Astrocyte (in vitro differentiated cells and primary cell): ENCODE measurements around the gene NPEPL1. TPM values are rescaled to one million over a fixed set of nuclear protein-coding genes. Genes with fewer than 3 reads are reported as not detected.

Experiments used
- DNase-seq: peaks from one replicate; pipeline ENCODE4 v3.0.0-alpha.2; 2010; ENCODE audit warnings: low read depth
- FAIRE-seq: peaks from 2 replicates; lab custom pipeline; 2011; peaks lifted over from hg19 to GRCh38; lab: Jason Lieb, UNC
- H2AFZ ChIP-seq: 2 replicates; pipeline ENCODE4 v1.6.0; 2012; ENCODE audit warnings: low read depth, low read length, inconsistent platforms
- H3K27ac ChIP-seq: 2 replicates; pipeline ENCODE4 v1.5.1; 2011; ENCODE audit warnings: low read depth, low read length, inconsistent platforms
- H3K27me3 ChIP-seq: 2 replicates; pipeline ENCODE4 v1.6.0; 2011; ENCODE audit warnings: low read length, inconsistent platforms; ENCODE audit not compliant: insufficient read depth
- H3K36me3 ChIP-seq: 2 replicates; pipeline ENCODE4 v1.5.1; 2011; ENCODE audit warnings: low read length, inconsistent platforms; ENCODE audit not compliant: insufficient read depth
- H3K4me1 ChIP-seq: 2 replicates; pipeline ENCODE4 v1.5.1; 2011; ENCODE audit warnings: low read length, inconsistent platforms; ENCODE audit not compliant: insufficient read depth
- H3K4me2 ChIP-seq: 2 replicates; pipeline ENCODE4 v1.6.0; 2012; ENCODE audit warnings: low read length, inconsistent platforms
- H3K4me3 ChIP-seq: 2 replicates; pipeline ENCODE4 v1.5.1; 2011; ENCODE audit warnings: low read depth, mild to moderate bottlenecking, low read length, inconsistent platforms; ENCODE audit not compliant: insufficient read depth
- H3K79me2 ChIP-seq: 2 replicates; pipeline ENCODE4 v1.6.0; 2012; ENCODE audit warnings: mild to moderate bottlenecking, low read length, inconsistent platforms; ENCODE audit not compliant: insufficient read depth
- H3K9ac ChIP-seq: 2 replicates; pipeline ENCODE4 v1.6.0; 2012; ENCODE audit warnings: mild to moderate bottlenecking, low read length, inconsistent platforms
- H3K9me3 ChIP-seq: 2 replicates; pipeline ENCODE4 v1.5.1; 2012; ENCODE audit warnings: low read depth, mild to moderate bottlenecking, low read length, inconsistent platforms; ENCODE audit not compliant: insufficient read depth
- H4K20me1 ChIP-seq: 2 replicates; pipeline ENCODE4 v1.6.0; 2012; ENCODE audit warnings: low read length, inconsistent platforms; ENCODE audit not compliant: insufficient read depth
- H3K27ac Mint-ChIP-seq: one replicate; pipeline ENCODE4 v1.8.0; 2021; ENCODE audit warnings: mild to moderate bottlenecking, mixed read lengths; ENCODE audit not compliant: unreplicated experiment
- H3K27me3 Mint-ChIP-seq: one replicate; pipeline ENCODE4 v1.8.0; 2021; ENCODE audit warnings: low read depth, mixed read lengths; ENCODE audit not compliant: unreplicated experiment
- H3K36me3 Mint-ChIP-seq: one replicate; pipeline ENCODE4 v1.8.0; 2021; ENCODE audit warnings: low read depth, mixed read lengths; ENCODE audit not compliant: unreplicated experiment
- H3K4me1 Mint-ChIP-seq: one replicate; pipeline ENCODE4 v1.8.0; 2021; ENCODE audit warnings: low read depth, mixed read lengths; ENCODE audit not compliant: unreplicated experiment
- H3K4me3 Mint-ChIP-seq: one replicate; pipeline ENCODE4 v1.8.0; 2021; ENCODE audit warnings: mild to moderate bottlenecking, moderate library complexity, mixed read lengths; ENCODE audit not compliant: unreplicated experiment
- H3K9me3 Mint-ChIP-seq: one replicate; pipeline ENCODE4 v1.8.0; 2021; ENCODE audit warnings: mild to moderate bottlenecking, mixed read lengths; ENCODE audit not compliant: unreplicated experiment
- CTCF ChIP-seq: IDR thresholded peaks from 2 replicates; pipeline ENCODE4 v1.5.1; 2011; ENCODE audit warnings: low read depth, mild to moderate bottlenecking, inconsistent platforms, low read length, moderate library complexity; ENCODE audit not compliant: insufficient read depth
- EZH2 ChIP-seq: IDR thresholded peaks from 2 replicates; pipeline ENCODE4 v1.6.1; 2012; ENCODE audit warnings: mild to moderate bottlenecking, low read length, inconsistent platforms; ENCODE audit not compliant: insufficient read depth
- total RNA-seq: library from RNA; stranded (reverse); gene quantifications from 2 replicates; pipeline ENCODE4 v1.2.1, GENCODE V29; 2021

The NPEPL1 gene
- total RNA-seq, 1 donor from 2014 or later: 27.1 TPM

- TF ChIP-seq CTCF (no peak), EZH2 (no peak)
- Mint-ChIP-seq H3K4me1 (no peaks in the 10 kb centered on the region), H3K4me3 (no peak overlapping the region), H3K9me3 (no peaks in the 10 kb centered on the region), H3K27me3 (no peaks in the 10 kb centered on the region), H3K27ac (no peak overlapping the region), H3K36me3 (peaks cover 7% of the 10 kb centered on the region)
- DNase-seq (no peak), FAIRE-seq (no peak)
- Histone ChIP-seq H3K79me2 (no peaks in the 10 kb centered on the region), H3K27ac (no peak overlapping the region), H2AFZ (no peak overlapping the region), H3K36me3 (no peaks in the 10 kb centered on the region), H3K27me3 (no peaks in the 10 kb centered on the region), H3K4me1 (no peaks in the 10 kb centered on the region), H4K20me1 (no peaks in the 10 kb centered on the region), H3K9me3 (no peaks in the 10 kb centered on the region), H3K4me2 (no peak overlapping the region), H3K4me3 (no peak overlapping the region), H3K9ac (no peak overlapping the region)
These were observed 19.7 kb downstream of the NPEPL1 start for GRCh38 chr20:58712151-58712791.

DNA sequence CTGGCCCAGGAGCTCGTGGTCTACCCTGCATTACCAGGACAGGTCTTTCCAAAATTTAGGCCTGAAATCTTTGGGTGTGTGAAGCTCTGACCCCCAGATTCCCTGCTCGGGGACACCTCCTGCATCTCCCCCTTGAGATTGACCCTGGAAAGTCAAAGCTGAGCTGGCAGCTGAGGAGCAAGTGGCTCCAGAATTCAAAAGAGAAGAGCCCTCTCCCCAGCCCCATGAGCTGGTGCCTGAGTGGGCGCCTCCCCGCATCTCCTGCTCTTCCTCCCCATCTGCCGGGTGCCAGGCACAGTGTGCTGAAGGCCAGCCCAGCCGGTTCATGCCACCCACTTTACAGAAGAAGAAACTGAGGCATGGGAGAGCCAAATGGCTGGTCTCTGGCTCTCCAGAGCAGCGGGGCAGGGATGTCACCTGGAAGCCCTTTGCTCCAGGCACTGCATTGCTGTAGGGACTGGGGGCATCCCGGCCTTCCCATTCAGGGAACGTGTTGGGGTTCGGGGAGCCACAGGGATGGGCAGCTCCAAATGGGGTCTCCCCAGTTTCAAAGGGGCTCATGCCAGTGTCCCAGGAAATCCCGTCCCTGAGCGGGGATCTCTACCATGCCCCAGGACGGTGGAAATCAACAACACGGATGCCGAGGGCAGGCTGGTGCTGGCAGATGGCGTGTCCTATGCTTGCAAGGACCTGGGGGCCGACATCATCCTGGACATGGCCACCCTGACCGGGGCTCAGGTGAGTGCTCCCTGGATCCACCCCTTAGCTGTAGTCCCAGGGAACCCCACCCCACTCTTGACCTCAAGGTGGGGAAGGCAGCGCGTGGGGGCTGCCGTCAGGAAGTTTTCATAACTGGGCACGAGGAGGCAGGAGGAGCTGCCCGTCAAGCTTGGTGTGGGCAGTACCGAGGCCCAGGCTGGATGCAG, 20.5 kb downstream of the NPEPL1 start:
- FAIRE-seq (no peak), DNase-seq (no peak)
- no peak overlapping the region for H3K9ac ChIP-seq
- H4K20me1 ChIP-seq: no peaks in the 10 kb centered on the region
- H3K9me3 ChIP-seq: no peaks in the 10 kb centered on the region
- peaks cover 7% of the 10 kb centered on the region for H3K36me3 Mint-ChIP-seq
- no peak overlapping the region for H3K4me3 ChIP-seq
- H3K27me3 Mint-ChIP-seq: no peaks in the 10 kb centered on the region
- no peak overlapping the region for H2AFZ ChIP-seq
- H3K4me1 ChIP-seq: no peaks in the 10 kb centered on the region
- no peak overlapping the region for H3K27ac ChIP-seq
- no peak overlapping the region for H3K4me3 Mint-ChIP-seq
- no peaks in the 10 kb centered on the region for H3K79me2 ChIP-seq
- H3K4me1 Mint-ChIP-seq: no peaks in the 10 kb centered on the region
- no peaks in the 10 kb centered on the region for H3K36me3 ChIP-seq
- H3K27me3 ChIP-seq: no peaks in the 10 kb centered on the region
- TF ChIP-seq CTCF (no peak), EZH2 (no peak)
- no peaks in the 10 kb centered on the region for H3K9me3 Mint-ChIP-seq
- H3K27ac Mint-ChIP-seq: no peak overlapping the region
- H3K4me2 ChIP-seq: no peak overlapping the region
